Loucy (cell line): Measurements from ENCODE around the gene HSPA12B.

ENCODE experiments used
- CTCF ChIP-seq: fragments of 200-600 bp; sonication (generic); conservative IDR thresholded peaks from 2 replicates; pipeline ENCODE4 v1.5.1; 2014; ENCODE audit warnings: mild to moderate bottlenecking, antibody characterized with exemption, low read length
- EZH2phosphoT487 ChIP-seq: fragments of 200-600 bp; IDR thresholded peaks from 2 replicates; pipeline ENCODE4 v1.6.1; 2018; ENCODE audit warnings: antibody characterized with exemption, mild to moderate bottlenecking, moderate library complexity, borderline replicate concordance

GRCh38 chr20:3693376-3693775 lies 39.1 kb upstream of the HSPA12B start:
- TF ChIP-seq CTCF: no peak
- no peak for TF ChIP-seq EZH2phosphoT487
